Coronary artery (tissue), 2 donors: ENCODE results near the gene MRPL24.

Experiments
- DNase-seq: peaks from one replicate; pipeline ENCODE4 v3.0.0-alpha.2; 2017; ENCODE audit warnings: low spot score
- H3K27ac ChIP-seq, 2 donors: fragments of 200-600 bp; sonication (generic); one replicate each; pipeline ENCODE4 v1.5.1; 2016 to 2019
- H3K4me3 ChIP-seq: fragments of 200-600 bp; sonication (generic); 2 replicates; pipeline ENCODE4 v1.5.1; 2016; ENCODE audit warnings: mild to moderate bottlenecking, moderate library complexity
- TF ChIP-seq, protein P1 (sequence below): fragments of 200-600 bp; sonication (generic); IDR thresholded peaks from one replicate; pipeline ENCODE4 v1.5.1; 2019; ENCODE audit warnings: antibody characterized with exemption

Gene MRPL24

GRCh38 chr1:156746728-156747631, 6.1 kb upstream of the MRPL24 start:
- Histone ChIP-seq H3K4me3 (peak overlapping the region; percentile 100), H3K27ac (peak overlapping the region; percentile 98 to 99)
- TF ChIP-seq, protein P1, sequence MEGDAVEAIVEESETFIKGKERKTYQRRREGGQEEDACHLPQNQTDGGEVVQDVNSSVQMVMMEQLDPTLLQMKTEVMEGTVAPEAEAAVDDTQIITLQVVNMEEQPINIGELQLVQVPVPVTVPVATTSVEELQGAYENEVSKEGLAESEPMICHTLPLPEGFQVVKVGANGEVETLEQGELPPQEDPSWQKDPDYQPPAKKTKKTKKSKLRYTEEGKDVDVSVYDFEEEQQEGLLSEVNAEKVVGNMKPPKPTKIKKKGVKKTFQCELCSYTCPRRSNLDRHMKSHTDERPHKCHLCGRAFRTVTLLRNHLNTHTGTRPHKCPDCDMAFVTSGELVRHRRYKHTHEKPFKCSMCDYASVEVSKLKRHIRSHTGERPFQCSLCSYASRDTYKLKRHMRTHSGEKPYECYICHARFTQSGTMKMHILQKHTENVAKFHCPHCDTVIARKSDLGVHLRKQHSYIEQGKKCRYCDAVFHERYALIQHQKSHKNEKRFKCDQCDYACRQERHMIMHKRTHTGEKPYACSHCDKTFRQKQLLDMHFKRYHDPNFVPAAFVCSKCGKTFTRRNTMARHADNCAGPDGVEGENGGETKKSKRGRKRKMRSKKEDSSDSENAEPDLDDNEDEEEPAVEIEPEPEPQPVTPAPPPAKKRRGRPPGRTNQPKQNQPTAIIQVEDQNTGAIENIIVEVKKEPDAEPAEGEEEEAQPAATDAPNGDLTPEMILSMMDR, result no peak
- peak; percentile 98 for DNase-seq

GRCh38 chr1:156746406-156746727, 5.5 kb upstream of the MRPL24 start:
- DNase-seq, result no peak
- TF ChIP-seq, protein P1, result no peak
- peak overlapping the region; percentile 98 to 99 for H3K27ac ChIP-seq
- H3K4me3 ChIP-seq, result peak overlapping the region; percentile 100

DNA sequence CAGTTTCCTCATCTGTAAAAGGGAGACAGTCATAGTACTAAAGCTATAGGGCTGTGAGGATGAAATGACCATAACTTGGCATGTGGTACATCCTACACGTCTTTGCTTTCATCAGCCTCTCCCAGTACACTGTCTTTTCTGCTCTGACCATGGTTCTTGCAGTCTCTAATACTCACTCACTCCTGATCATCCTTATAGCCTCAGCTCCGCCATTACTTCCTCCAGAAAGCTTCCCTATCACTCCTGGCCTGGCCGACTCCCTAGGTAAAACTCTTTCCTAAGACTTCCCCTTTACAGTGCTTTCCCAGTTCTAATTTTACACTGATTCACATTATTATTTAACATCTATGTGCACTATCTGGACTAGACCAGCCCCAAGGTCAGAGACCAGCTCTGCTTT, 5.0 kb upstream of the MRPL24 start:
- TF ChIP-seq, protein P1, result no peak
- Histone ChIP-seq H3K27ac (peak overlapping the region; percentile 98 to 99), H3K4me3 (peak overlapping the region; percentile 100)
- no peak for DNase-seq

GRCh38 chr1:156744786-156745419, 4.0 kb upstream of the MRPL24 start:
- no peak overlapping the region for H3K4me3 ChIP-seq
- DNase-seq, result no peak
- H3K27ac ChIP-seq, result peak overlapping the region; percentile 16 to 99
- TF ChIP-seq, protein P1, result no peak

DNA sequence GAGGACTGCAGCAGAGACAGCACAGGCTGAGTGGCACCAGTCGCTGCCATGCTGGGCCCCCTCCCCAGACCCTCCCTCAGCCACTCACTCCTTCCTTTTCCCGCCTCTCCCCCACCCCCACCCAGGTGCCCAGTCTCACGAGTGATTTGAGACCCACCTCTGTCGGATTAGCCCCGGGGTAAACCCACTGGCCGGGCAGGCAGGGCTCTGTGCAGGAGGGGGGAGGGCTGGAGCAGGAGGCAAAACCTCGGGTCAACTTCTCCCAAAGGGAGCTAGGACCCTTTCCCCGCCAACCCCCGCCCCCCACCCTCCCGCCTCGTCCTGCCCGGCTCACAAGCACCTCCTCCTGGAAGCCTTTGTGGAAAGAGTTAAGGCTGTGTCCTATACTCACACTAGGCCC, 3.5 kb upstream of the MRPL24 start:
- H3K27ac ChIP-seq, result peak overlapping the region in 1 of 2 donors; percentile 22
- TF ChIP-seq, protein P1, result no peak

DNA sequence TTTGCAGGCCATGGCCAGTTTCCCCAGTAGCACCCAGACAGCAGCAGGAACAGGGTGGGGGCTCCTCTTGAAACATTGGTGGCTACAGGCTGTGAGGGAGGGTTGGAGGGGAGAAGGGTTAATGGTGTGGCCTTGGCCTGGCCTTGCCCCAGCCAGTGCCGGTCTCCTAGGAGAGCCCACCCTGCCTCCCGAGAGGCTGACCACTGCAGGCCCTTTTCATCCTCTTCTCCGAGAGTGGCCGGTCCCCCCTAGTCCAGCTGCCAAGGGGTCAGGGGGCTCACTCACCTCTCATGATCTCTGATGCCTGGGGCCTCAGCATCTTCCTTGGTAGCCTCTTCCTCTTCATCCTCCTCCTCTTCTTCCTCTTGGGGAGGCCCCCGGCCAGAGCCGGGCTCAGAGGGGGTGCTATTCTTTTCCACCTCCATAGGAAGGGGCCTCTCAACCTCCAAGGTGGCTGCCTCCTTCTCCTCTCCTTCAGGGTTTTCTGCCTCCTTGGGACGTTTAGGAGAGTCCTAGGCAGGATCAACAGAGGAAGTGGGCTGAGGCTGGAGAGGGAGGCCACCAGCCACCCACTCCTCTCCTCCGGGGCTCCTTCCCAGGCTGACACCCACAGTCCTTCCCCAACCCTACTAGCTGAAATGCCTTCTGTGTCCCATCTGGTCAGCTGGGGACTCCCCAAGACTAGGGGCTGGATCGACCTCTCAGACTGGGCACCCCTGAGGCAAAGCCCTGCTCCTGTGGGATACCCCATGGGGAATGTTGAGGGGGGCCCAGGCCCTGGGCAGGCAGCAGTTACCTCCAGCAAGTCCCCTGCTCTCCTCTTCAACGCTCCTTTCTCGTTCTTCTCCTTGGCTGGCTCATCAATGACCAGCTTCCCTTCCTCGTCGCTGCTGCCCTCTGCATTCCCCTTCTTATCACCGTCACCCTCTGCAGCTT, 2.7 kb upstream of the MRPL24 start:
- no peak overlapping the region for H3K4me3 ChIP-seq
- H3K27ac ChIP-seq, result peak overlapping the region in 1 of 2 donors; percentile 22
- TF ChIP-seq, protein P1, result no peak
- no peak for DNase-seq

More for the DNA sequence above, 3.5 kb upstream of the MRPL24 start:
- no peak for DNase-seq
- H3K4me3 ChIP-seq, result no peak overlapping the region
